Smooth muscle cell of the brain vasculature (primary cell): ENCODE results near the gene ZNF197.
A peak's percentile ranks its signal among the peaks of the same experiment; 100 is the strongest.
"Not testable (repeated sequence)": the region's sequence is repeated elsewhere in the genome, so short reads cannot be mapped to it uniquely, and the experiment has no call there.

ENCODE experiments used
- DNase-seq: peaks from one replicate; pipeline ENCODE4 v3.0.0-alpha.2; 2012; ENCODE audit warnings: low read depth, low spot score

Gene ZNF197

DNA sequence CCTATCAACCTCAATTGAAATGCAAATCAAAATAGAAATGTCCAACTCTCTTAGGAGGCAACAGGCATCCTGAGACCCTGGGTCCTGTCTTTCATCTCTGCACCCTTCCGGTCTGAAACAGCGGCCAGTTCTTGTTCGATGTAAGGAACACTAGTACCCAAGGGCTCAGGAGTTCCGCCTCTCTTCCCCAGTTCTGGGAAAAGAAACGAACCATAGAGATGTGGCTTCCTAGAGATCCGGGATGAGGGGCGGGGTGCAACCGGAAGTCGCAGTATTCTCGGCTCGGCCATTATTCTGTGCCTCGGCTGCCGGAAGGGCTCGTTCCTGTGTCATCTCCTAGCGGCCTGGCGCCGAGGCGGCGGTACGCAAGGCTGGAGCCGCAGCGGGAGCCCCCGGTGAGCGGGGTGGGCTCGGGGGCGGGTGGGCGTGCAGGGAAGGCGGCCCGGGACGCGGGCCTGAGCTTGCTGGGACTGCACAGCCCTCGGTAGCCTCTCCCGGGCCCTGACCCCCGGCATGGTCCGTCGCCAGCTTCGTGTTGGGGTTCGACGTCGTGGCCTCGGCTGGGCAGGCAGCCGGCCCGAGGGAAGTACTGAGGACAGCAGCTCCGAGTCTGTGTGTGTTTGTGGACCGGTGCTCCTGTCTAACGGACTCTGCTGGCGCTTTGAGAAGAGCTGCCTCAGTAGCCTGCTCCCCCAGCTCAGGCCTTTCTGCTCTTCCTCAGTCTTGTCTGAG lies at the start of gene ZNF197:
Gene ZNF197 (plus strand): TSS at position 288 of the 732 bp plus-strand sequence. CDS start 4,119 bp downstream, outside the sequence.
- DNase-seq, result peak; percentile 59

DNA sequence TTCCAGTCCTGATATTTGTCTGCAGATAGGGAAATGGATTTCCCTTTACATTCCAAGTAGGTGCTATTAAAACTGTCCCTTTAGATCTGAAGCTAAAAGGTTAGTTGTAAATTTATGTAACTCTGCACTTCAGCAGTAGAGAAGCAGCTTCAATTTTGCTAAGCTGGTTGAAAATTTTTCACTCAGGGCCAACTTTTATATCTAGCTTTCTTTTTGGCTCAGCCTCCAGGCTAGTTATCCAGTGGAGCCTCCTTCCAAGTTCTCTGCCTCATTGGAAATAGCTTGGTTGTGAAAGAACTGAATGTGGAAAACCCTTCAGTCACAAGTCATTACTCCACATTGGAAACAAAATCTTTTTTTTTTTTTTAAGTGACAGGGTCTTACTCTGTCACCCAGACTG lies 48.2 kb upstream of the ZNF197 start:
- no peak for DNase-seq

DNA sequence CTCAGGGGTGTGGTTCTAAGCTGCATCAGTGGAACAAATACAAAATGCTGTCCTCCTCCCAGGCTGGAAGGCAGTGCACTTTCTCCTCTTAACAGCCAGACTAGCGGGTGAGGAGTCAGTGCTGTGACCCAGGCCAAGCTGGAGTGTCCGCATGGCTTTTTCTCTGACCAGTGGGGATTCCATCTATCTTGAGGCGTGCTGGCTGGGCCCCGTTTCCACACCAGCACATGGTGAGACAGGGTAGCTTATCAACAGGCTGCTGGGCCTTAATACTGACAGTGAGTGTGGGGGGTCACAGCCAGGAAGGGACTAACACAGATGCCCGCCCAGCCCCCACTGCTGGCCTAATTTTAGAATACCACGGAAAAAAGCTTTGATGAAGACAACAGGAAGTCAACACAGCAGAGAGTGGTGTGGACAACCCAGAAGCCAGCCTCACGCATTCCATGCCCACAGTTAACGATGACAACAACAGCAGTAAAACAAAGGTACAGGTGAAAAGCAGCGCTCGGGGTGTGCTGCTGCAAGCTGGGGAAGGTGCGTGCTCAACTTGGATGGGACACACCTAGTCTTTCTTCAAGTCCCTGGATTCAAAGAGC lies 47.4 kb upstream of the ZNF197 start:
- DNase-seq, result not testable (repeated sequence)

DNA sequence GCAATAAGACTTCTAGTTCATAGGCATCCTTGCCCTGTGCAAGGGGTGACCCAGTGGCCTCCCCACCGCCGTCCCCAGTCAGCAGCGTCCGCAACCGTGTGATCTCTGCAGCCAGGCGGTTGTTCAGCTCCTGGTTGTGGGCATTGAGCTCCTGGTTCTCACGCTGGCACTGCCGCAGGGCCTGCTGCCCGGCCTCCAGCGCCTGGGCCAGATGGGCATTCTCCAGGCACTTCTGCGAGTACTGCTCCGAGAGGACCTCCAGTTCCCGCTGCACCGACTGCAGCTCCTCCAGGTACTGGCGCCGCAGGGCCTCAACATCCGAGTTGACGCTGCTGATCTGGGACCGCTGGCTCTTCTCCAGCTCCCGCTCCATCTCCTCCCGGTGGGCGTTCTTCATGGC lies 46.5 kb upstream of the ZNF197 start:
- not testable (repeated sequence) for DNase-seq

DNA sequence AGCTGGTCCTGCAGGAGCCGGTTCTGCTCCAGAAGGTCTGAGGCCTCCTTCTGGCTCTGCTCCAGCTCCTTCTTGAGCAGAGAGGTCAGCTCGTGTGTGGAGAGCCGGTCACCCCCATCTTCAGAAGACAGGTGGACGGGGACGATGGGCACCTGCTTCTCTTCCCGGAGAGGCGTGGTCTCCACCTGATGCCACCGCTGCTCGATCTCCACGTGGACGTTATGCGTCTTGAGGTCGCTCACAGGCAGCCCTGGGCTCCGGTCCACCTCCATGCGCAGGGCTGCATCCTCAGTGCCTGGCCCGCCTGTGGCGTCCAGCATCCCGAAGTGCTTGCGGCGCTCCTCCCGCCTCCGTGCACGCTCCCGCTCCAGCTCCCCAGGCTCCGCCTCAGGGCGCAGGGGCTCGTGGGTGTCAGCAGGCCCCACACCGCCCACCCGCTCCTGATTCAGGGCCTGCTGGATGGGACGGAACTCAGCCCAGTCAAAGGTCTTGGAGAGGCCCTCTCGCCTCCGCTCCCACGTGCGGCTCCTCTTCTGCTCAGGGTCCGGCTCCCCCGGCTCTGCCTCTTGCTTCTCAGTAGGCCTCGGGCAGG lies 45.8 kb upstream of the ZNF197 start:
- not testable (repeated sequence) for DNase-seq

DNA sequence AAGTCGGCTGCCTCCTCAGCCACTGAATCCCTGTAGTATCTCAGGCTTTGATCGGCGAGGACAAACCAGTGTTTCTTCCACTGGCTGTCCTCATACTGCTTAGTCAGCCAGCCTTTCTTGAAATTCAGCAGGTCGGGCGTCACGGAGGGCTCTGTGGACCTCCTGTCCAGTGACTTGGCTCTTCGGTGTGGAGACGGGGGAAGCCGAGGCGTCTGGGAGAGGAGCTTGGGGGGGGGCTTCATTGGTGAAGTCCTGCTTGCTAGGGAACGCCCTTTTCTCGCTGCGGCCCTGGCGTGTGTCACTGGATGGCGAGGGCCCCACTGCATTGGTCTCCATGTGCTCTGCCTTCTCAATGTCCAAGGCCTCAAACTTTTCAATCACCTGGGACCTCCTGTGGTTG lies 45.1 kb upstream of the ZNF197 start:
- not testable (repeated sequence) for DNase-seq

DNA sequence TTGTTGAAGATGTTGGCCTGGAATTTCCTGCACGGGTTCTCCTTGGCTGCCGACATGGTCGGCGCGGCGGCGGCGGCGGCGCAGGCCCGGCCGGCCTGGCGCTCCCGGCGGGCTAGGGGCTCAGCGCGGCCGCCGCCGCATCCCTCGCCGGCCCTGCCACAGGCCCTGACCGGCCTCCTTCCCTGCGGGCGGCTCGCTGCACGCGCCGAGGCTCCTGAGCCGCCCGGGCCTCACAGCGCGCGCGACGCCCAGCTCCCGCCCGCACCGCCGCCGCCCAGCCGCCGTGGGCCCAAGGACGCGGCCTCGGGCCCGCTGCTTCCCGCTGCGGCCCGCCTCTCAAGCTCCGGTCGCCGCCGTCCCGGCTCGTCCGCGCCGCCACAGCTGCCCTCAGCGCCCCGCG lies 43.9 kb upstream of the ZNF197 start:
- DNase-seq, result not testable (repeated sequence)

DNA sequence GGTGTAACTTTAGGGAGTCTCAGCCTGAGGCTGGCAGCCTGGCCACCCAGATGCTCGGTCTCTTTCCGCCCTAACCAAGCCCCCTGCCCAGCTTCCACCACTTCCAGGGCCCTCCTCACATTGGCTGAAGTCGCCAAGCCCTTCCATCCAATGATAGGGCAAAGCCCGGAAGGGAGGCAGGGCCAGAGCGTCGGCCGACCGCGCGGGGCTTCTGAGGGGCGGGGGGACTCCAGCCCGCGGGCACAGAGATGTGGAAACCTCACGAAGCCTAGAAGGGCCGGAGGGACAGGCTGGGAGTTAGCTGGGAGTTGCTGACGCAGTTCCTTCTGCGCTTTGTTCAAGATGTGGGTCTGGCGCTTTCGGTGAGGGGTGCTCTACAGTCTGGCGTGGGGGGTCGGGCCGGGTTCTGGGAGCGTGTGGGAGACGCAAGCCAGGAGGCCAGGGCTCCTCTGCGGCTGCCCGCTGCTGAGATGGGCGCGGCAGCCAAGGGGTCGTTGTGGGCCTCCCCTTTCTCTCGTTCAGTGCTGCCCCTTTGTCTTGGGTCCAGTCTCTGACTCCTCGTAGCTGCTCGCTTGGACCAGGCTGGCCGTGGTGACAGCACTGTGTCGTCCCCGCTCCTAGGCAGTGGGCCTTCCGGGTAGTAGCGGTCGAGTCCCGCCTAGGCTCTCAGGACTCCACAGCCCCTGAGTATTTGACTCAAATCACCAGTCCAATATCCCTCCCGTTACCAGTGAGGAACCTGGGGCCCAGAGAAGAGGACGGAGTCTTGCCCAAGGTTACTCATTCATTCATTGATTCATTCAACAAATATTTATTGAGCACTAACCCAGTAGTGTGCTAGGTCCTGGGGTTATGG lies 40.0 kb upstream of the ZNF197 start, which contains the start of gene ZNF660:
Gene ZNF660 (plus strand): TSS at position 319 of the 856 bp plus-strand sequence. CDS start 9,230 bp downstream, outside the sequence.
- DNase-seq, result peak; percentile 49

DNA sequence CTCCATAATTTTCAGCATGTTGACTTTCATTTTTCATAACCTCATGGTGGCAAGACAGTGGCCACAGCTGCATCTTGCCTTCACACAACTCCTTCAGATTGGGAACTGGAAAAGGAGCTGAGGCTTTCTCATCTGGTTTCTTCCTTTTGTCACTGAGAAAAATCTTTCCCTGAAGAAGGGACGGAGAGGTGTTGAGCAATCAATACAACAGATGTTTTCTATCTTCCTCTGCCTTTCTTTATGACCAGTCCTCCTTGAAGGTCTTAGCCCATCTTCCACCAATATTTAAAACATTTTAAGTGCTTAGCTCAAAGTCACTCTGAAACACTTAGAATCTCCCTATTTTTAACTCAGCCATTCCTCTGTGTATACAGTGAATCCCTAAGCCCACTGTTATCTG lies 28.2 kb upstream of the ZNF197 start:
- no peak for DNase-seq

DNA sequence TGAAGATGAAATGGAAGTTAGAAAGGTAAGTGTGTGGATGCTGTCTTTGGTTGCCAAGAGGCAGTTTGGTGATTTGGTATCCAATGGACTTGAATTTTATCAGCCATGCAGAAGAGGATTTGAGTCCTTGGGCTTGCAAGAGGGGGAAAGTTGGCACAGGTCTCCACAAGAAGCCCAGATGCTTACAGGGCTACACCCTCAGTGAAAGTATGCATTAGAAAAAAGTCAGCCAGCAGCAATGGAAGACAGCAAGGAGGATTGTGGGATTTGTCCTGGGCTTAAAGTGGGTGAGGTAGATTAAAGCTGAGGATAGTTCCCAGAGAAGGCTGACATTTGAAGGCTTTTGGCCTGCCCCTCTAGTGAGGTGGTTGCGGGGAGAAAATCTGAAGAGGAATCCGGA lies 23.1 kb upstream of the ZNF197 start:
- no peak for DNase-seq

DNA sequence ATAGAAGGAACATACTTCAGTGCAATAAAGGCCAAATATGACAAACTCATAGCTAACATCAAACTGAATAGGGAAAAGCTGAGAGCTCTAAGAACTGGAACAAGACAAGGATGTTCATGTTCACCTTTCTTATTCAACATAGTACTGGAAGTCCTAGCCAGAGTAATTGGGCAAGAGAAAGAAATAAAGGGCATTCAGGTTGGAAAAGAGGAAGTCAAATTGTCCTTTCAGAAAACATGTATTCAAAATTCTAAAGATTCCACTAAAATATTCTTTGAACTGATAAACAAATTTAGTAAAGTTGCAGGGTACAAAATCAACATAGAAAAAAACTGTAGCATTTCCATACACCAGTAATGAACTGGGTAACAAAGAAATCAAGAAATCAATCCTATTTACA lies 12.2 kb upstream of the ZNF197 start:
- DNase-seq, result no peak

DNA sequence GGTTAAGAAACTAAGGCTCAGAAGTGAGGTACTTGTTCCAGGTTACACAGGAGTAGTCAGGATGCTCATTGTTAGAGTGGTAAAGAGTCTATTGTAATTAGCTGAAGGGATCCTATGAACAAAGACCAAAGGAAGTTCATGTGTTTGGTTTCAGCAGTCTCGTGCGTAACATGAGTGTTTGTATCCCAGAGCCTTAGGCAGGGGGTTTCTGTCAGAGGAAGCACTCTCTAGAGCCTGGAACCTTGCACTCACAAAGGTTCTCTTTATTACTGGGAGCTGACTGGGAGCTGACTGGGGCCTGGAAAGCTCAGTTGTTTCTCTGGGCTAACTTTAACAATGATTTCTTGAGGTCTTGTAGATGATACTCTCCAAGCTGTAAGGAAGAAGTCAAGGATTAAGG lies 3.9 kb downstream of the ZNF197 start:
- no peak for DNase-seq

DNA sequence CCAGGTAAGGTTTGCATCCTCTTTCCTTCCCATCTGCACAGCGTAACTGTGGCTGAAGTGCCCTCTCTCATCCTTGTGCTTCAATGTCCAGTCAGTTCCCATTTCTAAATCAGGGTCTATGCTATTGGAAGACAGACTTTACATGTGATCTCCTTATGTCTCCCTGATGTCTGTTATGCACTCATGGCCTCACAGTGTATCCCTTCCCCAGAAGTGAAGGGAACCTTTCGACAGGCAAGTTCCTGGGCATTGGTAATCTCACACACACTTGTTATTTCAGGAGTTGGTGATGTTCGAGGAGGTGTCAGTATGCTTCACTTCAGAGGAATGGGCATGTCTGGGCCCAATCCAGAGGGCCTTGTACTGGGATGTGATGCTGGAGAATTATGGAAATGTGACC lies 7.4 kb downstream of the ZNF197 start:
- DNase-seq, result no peak

DNA sequence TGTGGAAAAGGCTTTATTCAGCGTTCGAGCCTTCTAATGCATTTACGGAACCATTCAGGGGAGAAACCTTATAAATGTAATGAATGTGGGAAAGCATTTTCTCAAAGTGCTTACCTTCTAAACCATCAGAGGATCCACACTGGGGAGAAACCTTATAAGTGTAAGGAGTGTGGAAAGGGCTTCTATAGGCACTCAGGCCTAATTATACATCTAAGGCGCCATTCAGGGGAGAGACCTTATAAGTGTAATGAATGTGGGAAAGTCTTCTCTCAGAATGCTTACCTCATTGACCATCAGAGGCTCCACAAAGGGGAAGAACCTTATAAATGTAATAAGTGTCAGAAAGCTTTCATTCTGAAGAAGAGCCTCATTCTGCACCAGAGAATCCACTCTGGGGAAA lies 17.5 kb downstream of the ZNF197 start:
- no peak for DNase-seq

DNA sequence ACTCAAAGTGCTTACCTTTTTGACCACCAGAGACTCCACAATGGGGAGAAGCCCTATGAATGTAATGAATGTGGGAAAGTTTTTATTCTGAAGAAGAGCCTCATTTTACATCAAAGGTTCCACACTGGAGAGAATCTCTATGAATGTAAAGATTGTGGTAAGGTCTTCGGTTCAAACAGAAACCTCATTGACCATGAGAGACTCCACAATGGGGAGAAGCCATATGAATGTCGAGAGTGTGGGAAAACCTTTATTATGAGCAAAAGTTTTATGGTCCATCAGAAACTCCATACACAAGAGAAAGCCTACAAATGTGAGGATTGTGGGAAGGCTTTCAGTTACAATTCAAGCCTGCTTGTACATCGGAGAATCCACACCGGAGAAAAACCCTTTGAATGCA lies 18.2 kb downstream of the ZNF197 start:
- DNase-seq, result no peak

DNA sequence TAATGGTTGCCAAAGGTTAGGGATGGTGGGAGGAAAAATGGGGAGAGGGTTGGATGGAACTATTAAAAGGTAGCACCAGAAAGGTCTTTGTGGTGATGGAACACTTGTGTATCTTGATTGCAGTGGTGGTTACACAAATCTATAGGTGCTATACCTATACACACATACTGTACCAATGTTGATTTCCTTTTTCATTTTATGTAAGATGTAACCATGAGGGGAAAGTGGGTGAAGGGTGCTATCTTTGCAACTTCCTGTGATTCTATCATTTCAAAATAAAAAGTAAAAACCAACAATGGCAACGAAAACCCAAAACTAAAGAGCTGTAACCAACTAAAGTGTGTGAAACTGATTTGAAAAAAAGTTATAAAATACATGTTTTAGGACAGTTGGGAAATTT lies 22.9 kb downstream of the ZNF197 start:
- DNase-seq, result no peak

DNA sequence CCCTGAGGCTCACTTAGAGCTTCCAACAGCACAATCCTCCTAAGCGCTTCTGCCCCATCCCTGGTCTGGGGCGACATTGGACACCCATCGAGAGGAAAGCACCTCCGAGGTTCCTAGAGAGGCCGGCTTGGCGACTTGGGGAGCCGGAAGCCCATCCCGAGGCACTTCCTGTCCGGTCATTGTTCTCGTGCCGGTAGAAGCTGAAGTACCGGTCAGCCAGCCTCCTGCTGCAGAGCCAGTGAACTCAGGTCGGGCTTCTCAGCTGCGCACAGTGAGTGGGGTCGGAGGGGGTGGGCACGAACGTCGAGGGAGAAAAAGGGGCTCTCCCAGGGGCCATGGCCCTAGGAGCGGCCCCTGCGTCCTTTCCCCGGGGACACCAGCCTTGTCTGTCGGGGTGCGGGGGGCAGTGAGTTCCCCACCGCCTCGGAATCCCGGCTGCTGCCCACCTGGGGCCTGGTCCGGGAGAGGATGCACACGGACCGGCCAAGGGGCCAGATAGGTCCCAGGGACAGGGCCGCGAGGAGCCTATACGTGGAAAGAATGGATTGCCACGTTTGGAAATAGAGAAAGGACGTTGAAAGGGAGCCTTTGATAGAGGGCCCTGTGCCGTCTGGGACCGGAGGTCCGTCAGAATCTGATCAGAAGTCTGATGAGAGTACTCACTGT lies 23.9 kb downstream of the ZNF197 start, which contains the start of gene ZNF35:
Gene ZNF35 (plus strand): TSS at position 169 of the 666 bp plus-strand sequence. CDS start 2,336 bp downstream, outside the sequence.
- DNase-seq, result peak; percentile 69

DNA sequence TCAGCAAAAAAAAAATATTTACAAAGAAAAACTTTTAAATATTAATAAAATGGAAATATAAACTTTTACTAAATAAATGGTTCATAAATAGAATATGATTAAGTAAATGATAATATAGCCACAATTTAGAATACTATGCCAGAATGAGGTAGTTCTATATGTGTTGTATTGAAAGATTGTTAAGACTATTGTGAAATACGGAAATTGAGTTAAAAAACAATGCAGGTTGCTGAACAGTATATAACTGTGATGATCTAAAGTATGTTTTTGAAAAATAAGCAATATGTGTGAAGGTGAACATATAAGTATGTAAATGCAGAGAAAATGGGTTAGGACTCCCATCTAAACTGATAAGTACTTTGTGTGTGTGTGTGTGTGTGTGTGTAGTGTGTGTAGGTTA lies 24.9 kb downstream of the ZNF197 start:
- no peak for DNase-seq

DNA sequence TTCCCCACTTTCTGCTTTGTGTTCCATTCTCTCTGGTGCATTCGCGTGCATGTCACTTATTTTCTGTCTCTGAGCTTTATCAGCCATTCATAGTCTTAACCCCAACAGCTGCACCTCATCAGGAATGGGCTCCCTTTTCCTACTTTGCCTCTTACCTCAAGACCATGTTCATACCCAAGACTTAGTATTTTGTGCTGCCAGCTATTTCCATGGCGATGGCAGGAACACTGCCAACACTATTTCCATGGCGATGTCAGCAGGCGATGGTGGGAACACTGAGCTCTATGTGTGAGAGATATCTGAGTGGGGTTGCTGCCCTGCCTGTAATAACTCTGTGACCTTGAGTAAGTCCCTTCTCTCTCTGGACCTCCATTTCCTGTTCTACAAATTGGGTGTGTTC lies 29.2 kb downstream of the ZNF197 start:
- no peak for DNase-seq

DNA sequence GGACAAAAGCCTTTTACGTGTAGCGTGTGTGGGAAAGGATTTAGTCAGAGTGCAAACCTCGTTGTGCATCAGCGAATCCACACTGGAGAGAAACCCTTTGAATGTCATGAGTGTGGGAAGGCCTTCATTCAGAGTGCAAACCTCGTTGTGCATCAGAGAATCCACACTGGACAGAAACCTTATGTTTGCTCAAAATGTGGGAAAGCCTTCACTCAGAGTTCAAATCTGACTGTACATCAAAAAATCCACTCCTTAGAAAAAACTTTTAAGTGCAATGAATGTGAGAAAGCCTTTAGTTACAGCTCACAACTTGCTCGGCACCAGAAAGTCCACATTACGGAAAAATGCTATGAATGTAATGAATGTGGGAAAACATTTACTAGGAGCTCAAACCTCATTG lies 34.2 kb downstream of the ZNF197 start:
- no peak for DNase-seq

DNA sequence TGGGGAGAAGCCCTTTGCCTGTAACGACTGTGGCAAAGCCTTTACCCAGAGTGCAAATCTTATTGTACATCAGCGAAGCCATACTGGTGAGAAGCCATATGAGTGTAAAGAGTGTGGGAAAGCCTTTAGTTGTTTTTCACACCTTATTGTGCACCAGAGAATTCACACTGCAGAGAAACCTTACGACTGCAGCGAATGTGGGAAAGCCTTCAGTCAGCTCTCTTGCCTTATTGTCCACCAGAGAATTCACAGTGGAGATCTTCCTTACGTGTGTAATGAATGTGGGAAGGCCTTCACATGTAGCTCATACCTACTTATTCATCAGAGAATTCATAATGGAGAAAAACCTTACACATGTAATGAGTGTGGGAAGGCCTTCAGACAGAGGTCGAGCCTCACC lies 34.6 kb downstream of the ZNF197 start:
- DNase-seq, result no peak
